H54 (cell line): ENCODE measurements around the gene RIN3.
A peak's percentile ranks its signal among the peaks of the same experiment; 100 is the strongest.

Source experiments
- DNase-seq: peaks from one replicate; pipeline ENCODE4 v3.0.0; 2011; ENCODE audit warnings: low spot score, mixed read lengths; ENCODE audit not compliant: insufficient read length
- FAIRE-seq: peaks from 3 replicates; lab custom pipeline; 2011; peaks lifted over from hg19 to GRCh38; lab: Jason Lieb, UNC
- POLR2A ChIP-seq: IDR thresholded peaks from 2 replicates; pipeline ENCODE4 v1.6.1; 2011; ENCODE audit warnings: low read depth, mild to moderate bottlenecking, low read length

The RIN3 gene

DNA sequence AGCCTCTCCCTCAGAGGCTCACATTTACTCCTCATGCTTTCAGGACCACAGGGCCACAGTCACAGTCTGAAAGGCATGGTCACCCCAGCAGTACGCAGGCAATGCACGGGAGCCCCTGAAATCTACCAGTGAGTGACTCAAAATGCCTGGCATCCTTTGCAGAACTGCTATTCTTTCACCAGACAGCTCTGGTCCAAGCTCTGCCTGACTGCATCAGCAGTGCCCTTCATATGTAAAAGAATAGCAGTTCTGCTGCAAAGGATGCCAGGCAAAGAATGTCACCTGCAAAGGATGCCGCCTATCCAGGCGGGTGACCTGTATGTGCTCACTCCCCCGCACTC, 196.4 kb downstream of the RIN3 start:
- TF ChIP-seq POLR2A = no peak
- FAIRE-seq (no peak), DNase-seq (no peak)

DNA sequence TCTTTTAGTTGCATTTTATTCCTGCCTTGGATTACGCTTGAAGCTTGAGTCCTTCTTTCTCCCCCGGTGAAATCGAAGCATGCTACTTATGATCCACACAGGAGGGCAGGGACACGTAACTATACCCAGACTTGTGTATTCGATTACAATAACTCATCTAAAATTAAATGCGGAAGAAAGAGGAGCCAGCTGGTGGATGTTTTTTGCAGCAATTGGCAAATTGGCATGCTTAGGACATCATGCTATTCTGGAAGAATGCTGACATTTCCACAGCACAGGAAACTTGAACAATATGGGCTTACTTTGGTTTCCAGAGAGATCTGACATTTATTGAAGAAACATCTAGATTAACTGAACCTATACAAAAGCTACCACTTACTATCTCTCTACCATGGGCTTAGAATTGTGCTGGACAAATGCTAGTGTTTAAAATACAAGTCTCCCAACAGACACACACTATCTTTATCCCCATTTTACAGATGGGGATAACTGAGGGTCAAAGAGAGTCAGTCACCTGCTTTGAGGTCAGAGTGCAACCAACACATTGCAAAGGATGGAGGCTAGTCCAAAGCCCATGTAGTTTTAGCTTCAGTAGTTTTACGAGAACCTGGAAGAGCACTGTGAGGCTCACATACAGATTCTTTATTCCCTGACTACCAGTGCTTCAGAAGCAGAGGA, 198.5 kb downstream of the RIN3 start:
- TF ChIP-seq POLR2A = no peak
- DNase-seq (no peak), FAIRE-seq (no peak)

DNA sequence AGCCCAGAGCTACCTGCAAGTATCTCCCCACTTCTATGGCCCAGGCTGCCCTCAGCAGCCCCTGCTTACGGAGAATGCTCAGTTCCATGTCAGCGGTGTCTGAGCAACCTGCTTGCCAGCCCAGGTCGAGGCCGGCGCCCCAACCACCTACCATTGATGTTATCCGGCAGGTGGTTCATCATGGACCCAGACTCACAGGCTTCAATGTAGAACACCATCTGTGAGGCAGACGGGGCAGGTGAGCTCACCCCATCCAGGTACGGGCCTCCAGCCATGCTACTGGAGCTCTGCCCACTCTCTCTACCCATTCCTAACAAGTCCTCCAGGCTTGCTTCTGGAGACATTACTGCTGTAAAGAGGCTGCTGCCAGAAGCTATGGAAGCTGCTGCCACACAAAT, 199.1 kb downstream of the RIN3 start:
- TF ChIP-seq POLR2A = no peak
- FAIRE-seq (no peak), DNase-seq (no peak)

DNA sequence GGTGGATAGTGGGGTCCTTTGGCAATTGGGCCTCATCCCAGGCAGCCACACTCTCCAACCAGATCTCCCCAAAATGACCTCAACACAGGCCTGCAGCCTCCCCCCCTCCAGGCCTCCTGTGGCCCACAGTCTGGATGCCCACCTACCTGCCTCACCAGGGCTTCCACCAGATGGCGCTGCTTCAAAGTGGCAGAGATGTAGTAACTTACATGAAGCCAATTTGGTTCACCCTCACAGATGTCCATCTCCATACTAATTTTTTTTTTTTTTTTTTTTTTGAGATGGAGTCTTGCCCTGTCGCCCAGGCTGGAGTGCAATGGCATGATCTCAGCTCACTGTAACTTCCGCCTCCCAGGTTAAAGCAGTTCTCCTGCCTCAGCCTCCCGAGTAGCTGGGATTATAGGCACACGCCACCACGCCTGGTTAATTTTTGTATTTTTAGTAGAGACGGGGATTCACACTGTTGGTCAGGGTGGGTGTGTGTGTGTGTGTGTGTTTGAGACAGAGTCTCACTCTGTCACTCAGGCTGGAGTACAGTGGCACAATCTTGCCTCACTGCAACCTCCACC, 201.2 kb downstream of the RIN3 start:
- DNase-seq = peak; percentile 86
- FAIRE-seq = peak; percentile 11

DNA sequence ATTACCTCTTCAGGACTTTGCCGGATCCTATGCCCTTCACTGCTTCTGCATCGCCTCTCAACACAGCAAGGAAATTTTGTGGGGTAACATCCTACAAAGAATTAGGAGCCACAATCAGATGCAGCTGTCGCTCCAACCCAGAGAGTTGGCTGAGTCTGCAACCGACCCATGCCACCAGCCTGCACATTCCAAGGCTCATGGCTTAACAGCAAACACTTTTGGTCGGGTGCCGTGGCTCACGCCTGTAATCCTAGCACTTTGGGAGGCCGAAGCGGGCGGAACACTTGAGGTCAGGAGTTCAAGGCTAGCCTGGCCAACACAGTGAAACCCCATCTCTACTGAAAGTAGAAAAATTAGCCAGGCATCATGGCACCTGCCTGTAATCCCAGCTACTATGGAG, 202.6 kb downstream of the RIN3 start:
- no peak for FAIRE-seq
- TF ChIP-seq POLR2A = no peak
- no peak for DNase-seq

DNA sequence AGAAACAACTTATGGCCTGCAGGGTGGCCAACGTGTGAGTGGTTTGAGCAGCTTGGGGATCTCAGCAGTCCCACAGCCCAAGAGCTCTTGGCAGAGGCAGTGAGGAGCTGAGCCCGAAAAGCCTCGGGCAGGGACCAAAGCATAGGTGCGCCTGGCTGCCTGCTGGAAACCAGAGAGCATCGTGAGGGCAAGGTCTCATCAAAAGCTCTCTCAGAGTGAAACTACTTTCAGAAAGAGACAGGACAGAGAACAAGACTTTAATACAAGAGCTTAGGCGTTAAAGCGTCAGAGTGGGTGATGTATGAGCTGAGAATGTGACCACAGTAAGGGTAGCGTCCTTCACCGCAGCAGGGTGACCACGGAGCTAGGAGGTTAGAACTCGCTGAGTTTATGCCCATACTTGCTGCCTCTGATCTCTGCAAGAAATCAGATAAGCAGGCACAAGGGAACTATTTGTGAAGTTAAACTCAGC, 204.0 kb downstream of the RIN3 start:
- no peak for FAIRE-seq
- TF ChIP-seq POLR2A = no peak
- DNase-seq = no peak

DNA sequence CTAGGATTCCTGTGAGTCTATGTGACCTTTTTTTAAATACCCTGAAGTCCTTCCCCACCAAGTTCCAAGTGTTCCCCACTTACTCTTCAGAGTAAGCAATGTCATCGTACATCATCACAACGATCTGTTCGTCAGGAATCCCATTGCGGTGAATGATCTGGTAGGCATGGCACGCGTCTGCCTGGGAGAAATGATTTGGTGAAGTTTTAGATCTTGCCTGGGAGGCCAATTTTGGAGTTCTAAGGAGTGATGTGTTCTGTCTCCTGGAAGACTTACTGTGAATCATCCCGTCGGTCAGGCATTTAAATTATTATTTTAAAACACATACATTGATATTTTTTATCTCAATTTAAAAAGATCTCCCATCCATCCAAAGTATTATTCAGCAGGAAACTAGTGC, 205.1 kb downstream of the RIN3 start:
- no peak for TF ChIP-seq POLR2A
- FAIRE-seq = no peak

DNA sequence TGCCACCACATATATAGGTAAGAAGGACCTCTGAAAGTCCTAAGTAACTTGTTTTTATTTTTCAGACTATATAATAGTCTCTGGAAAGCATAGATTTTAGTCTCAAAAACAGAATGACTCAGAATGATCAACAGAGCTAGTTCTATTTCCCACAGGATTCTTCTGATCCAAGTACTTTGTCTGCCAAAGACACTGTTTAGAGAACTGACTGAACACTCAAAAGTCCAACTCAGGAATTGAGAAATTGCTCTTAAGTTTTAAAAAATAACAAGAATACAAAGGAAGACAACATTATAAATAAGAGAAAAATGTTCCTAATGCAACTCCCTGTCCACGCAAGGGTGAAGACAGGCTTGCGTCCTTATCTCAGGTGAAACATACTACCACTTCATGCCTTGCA, 205.8 kb downstream of the RIN3 start:
- DNase-seq (no peak), FAIRE-seq (no peak)
- no peak for TF ChIP-seq POLR2A

More for the DNA sequence above, 205.1 kb downstream of the RIN3 start:
- DNase-seq = no peak

DNA sequence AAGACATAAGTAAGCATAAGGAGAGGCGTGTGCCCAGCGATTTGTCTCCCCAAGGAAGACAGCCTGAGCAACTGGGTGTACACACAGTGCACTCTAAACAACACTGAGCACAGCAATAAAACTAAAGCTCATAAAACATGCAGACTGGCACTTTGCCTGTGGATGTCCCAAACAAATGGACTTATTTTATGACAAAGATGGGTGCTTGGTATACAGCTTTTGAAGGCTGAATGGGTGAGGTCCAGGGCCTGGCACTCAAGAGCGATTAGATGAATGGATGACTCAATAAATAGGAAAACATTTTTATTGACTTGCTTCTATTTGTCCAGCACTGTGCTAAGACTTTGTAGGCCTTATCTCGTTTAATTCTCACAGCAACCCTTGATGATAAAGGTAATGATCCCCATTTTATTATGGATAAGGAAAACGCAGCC, 206.3 kb downstream of the RIN3 start:
- TF ChIP-seq POLR2A = no peak
- DNase-seq = no peak
- FAIRE-seq = no peak

DNA sequence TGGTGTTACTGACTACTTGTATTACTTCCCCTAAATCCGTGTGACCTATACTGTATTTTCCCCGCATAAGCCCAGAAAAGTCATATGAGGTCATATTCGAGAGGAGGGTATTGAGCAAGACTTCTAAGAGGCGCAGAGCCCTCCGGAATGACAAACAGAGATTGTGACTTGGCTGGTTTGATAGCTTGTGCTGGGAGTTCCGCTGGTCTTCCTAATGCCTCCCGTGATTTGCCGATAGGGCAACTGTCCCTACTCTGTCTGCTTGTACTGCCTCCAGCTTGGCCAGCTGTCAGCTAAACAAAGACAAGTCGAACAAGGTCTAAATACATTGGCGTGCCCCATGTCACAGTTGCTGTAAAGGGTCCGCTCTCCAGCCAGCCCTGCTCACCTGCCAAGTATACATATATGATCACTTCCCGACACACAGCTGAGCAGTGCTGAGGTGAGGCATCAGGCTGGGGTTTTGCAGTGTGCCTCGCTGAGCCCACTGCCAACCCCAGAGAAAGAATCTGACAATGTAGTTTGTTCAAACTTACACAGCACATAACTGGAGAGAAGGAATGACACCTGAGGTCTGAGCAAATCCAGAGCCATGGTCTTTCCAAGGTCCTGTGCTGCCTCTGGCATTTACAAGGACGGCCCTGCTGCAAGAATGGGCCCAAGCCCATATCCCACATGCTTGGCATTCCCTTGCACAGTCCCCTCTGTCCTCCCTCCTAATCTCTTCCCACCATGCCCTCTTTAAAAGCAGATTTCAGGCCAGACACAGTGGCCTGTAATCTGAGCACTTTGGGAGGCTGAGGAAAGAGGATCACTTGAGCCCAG, 211.1 kb downstream of the RIN3 start:
- DNase-seq (no peak), FAIRE-seq (no peak)
- no peak for TF ChIP-seq POLR2A

DNA sequence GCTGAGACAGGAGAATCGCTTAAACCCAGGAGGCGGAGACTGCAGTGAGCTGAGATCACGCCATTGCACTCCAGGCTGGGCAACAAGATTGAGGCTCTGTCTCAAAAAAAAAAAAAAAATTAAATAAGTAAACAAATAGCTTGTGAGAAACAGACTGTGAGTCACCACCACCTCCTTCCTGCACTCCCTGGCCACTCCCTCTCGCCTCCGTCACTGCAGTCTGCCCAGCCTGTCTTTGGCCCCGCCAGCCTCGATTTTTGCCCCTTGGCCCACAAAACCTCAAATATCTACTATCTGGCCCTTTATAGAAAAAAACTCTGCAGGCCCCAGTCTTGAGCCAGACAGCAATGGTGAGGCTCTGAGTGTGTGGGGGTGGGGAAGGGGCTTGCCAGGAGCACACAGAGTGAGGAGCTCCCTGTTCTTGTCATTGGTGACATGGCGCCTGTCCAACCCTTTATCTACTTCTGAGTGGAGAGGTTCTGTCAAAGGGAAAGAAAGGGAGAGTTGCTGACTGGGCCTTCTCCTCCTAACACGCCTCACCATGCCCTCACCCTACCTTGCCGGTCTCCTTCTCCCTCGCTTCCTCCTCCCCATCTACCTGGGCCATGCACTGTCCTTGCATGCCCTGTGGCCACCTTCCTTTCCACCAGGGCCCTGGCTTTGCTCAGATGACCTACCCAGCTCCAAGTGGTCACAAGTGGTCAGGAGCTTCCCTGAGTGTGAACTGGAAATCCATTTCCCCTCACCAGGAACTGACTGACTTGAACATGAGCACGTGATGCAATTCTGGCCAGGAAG, 212.8 kb downstream of the RIN3 start:
- DNase-seq = peak; percentile 87
- peak; percentile 30 for FAIRE-seq
- no peak for TF ChIP-seq POLR2A

DNA sequence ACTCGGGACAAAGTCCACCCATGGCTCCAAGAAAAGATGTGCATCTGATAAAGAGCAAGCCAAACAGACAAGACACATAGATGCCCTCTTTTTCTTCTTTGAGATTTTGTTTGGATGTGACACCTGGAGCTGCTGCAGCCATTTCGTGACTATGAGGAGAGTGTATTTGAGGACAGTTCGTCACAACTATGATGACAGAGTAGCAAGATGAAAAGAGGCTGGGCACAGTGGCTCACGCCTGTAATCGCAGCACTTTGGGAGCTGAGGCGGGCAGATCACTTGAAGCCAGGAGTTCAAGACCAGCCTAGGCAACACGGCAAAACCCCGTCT, 213.3 kb downstream of the RIN3 start:
- DNase-seq (no peak), FAIRE-seq (no peak)
- no peak for TF ChIP-seq POLR2A

DNA sequence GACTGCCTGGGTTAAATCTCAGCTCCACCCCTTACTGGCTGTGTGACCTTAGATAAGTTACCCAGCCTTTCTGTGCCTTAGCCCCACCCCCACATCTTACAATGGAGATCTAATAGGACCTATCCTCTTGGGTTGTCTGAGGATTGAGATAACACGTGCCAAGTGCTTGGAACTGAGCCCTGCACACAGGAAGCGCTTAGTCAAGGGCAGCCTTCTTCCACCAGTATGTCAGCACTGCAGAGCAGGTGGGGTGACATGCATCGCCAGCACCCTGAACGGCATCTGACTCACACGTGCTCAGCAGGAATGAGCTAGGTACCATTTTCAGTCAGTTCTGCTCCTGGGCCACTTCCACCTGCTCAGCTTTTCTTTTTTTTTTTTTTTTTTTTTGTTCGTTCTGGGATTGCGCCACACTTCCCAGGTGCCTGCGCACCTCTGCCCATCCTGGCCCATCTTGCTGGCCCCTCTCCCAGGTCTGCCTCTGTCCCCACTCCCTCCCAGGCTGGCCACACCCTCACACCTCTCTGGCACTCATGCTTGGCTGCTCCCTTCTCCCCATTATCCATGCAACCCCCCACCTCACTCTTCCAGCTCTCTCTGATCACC, 215.3 kb downstream of the RIN3 start:
- DNase-seq = peak; percentile 61
- peak; percentile 98 for FAIRE-seq
- TF ChIP-seq POLR2A = no peak
